Mesenchymal stem cell (in vitro differentiated cells and primary cell): ENCODE data around the gene KLHL29.

Experiments used
- DNase-seq: peaks from one replicate; pipeline ENCODE4 v3.0.0-alpha.2; 2013
- H2AFZ ChIP-seq: one replicate; pipeline ENCODE4 v1.6.1; 2013; ENCODE audit warnings: low read depth, mild to moderate bottlenecking, control low read depth, inconsistent platforms, low read length, moderate library complexity
- H2AK5ac ChIP-seq: 2 replicates; pipeline ENCODE4 v1.6.1; 2013; ENCODE audit warnings: low read length, moderate library complexity, mild to moderate bottlenecking, inconsistent platforms; ENCODE audit not compliant: severe bottlenecking
- H2BK120ac ChIP-seq: one replicate; pipeline ENCODE4 v1.6.1; 2013; ENCODE audit warnings: low read depth, mild to moderate bottlenecking, inconsistent platforms, low read length, moderate library complexity
- H2BK12ac ChIP-seq, 2 experiments: one replicate each; pipeline ENCODE4 v1.6.1; 2013; ENCODE audit warnings: inconsistent platforms in 2 of 2, low read length in 2 of 2, mild to moderate bottlenecking in 2 of 2, moderate library complexity in 2 of 2, control low read depth in 1 of 2
- H2BK15ac ChIP-seq: one replicate; pipeline ENCODE4 v1.6.1; 2013; ENCODE audit warnings: mild to moderate bottlenecking, low read depth, inconsistent platforms; ENCODE audit not compliant: poor library complexity, severe bottlenecking
- H2BK5ac ChIP-seq: 2 replicates; pipeline ENCODE4 v1.6.1; 2013; ENCODE audit warnings: low read depth, mild to moderate bottlenecking, low read length, control low read depth, inconsistent platforms; ENCODE audit not compliant: poor library complexity, severe bottlenecking
- H3K14ac ChIP-seq, 2 experiments: one replicate each; pipeline ENCODE4 v1.6.1; 2013; ENCODE audit warnings: inconsistent platforms in 2 of 2, low read length in 2 of 2, control low read depth in 1 of 2, mild to moderate bottlenecking in 1 of 2, moderate library complexity in 1 of 2
- H3K18ac ChIP-seq, 2 experiments: one replicate each; pipeline ENCODE4 v1.6.1; 2013; ENCODE audit warnings: inconsistent platforms in 2 of 2, low read length in 2 of 2, control low read depth in 1 of 2, low read depth in 1 of 2, mild to moderate bottlenecking in 1 of 2
- H3K23ac ChIP-seq, 2 experiments: one replicate each; pipeline ENCODE4 v1.6.1; 2013; ENCODE audit warnings: inconsistent platforms in 2 of 2, low read length in 2 of 2, mild to moderate bottlenecking in 2 of 2, moderate library complexity in 2 of 2, control low read depth in 1 of 2
- H3K27ac ChIP-seq: 2 replicates; pipeline ENCODE4 v1.5.1; 2013; ENCODE audit warnings: mild to moderate bottlenecking, moderate library complexity, low read length, control low read depth, inconsistent platforms; ENCODE audit not compliant: poor library complexity, severe bottlenecking
- H3K27me3 ChIP-seq, 2 experiments: 2 replicates each; pipeline versions ENCODE4 v1.6.1 to v1.7.0; 2013; ENCODE audit warnings: low read length in 2 of 2, mild to moderate bottlenecking in 2 of 2, moderate library complexity in 2 of 2, control low read depth in 1 of 2, inconsistent platforms in 1 of 2; ENCODE audit not compliant: control insufficient read depth in 1 of 2, insufficient read depth in 1 of 2
- H3K36me3 ChIP-seq, 2 experiments: 2 replicates each; pipeline versions ENCODE4 v1.6.1 to v1.7.0; 2013; ENCODE audit warnings: low read length in 2 of 2, control low read depth in 1 of 2, inconsistent platforms in 1 of 2, low read depth in 1 of 2, mild to moderate bottlenecking in 1 of 2; ENCODE audit not compliant: insufficient read depth in 2 of 2, control insufficient read depth in 1 of 2
- H3K4ac ChIP-seq, 2 experiments: one replicate each; pipeline ENCODE4 v1.6.1; 2013; ENCODE audit warnings: inconsistent platforms in 2 of 2, low read length in 2 of 2, mild to moderate bottlenecking in 2 of 2, moderate library complexity in 2 of 2, control low read depth in 1 of 2, low read depth in 1 of 2
- H3K4me1 ChIP-seq: 2 replicates; pipeline ENCODE4 v1.6.1; 2013; ENCODE audit warnings: low read depth, low read length, control low read depth; ENCODE audit not compliant: control insufficient read depth, insufficient read depth
- H3K4me2 ChIP-seq: 2 replicates; pipeline ENCODE4 v1.6.1; 2013; ENCODE audit warnings: low read length, mild to moderate bottlenecking, inconsistent platforms; ENCODE audit not compliant: poor library complexity, severe bottlenecking
- H3K4me3 ChIP-seq, 2 experiments: 2 replicates each; pipeline versions ENCODE4 v1.5.1 to v1.7.0; 2013; ENCODE audit warnings: low read length in 2 of 2, mild to moderate bottlenecking in 2 of 2, control low read depth in 1 of 2, low read depth in 1 of 2; ENCODE audit not compliant: insufficient read depth in 1 of 2
- H3K79me1 ChIP-seq: replicated peaks from 2 replicates; pipeline ENCODE4 v1.6.1; 2013; ENCODE audit warnings: mild to moderate bottlenecking, control low read depth, low read length, inconsistent platforms; ENCODE audit not compliant: poor library complexity, severe bottlenecking
- H3K9ac ChIP-seq: 2 replicates; pipeline ENCODE4 v1.7.0; 2013; ENCODE audit warnings: mild to moderate bottlenecking, low read length, moderate library complexity
- H3K9me3 ChIP-seq: 2 replicates; pipeline ENCODE4 v1.7.0; 2013; ENCODE audit warnings: mild to moderate bottlenecking, low read length; ENCODE audit not compliant: control insufficient read depth
- H4K8ac ChIP-seq: one replicate; pipeline ENCODE4 v1.6.1; 2013; ENCODE audit warnings: inconsistent platforms, mild to moderate bottlenecking, low read length, moderate library complexity
- H4K91ac ChIP-seq: one replicate; pipeline ENCODE4 v1.6.1; 2013; ENCODE audit warnings: mild to moderate bottlenecking, low read length, inconsistent platforms
- WGBS: methylation state at CpG from one replicate; pipeline ENCODE4 v1.1.7; 2013; ENCODE audit warnings: mixed read lengths; 5-methylcytosine and 5-hydroxymethylcytosine counted together

The KLHL29 gene

DNA sequence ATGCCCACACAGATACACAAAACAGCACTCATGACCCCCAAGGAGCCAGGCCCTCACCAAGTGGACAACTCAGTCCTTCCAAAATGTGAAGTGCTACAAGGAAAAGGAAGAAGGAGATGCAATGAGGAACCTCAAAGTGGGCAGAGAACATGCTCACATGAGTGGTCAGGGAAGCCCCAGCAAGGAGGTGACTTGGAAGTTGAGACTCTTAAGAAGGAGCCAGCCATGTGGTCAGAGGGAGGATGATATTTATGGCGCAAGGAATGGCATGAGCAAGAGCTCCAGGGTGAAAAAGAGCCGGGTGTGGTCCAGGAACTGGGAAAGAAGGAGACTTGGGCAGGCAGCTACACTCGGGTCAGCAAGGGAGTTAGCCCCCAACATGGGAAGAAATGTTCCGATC, 30.0 kb upstream of the KLHL29 start:
- no peaks in the 10 kb centered on the region for H3K36me3 ChIP-seq
- no peak overlapping the region for H3K23ac ChIP-seq
- no peak overlapping the region for H3K4me3 ChIP-seq
- peaks cover 19% of the 10 kb centered on the region for H3K4me1 ChIP-seq
- no peak overlapping the region for H2BK120ac ChIP-seq
- H3K9ac ChIP-seq = no peak overlapping the region
- no peak overlapping the region for H2AK5ac ChIP-seq
- no peaks in the 10 kb centered on the region for H3K27me3 ChIP-seq
- 83% methylated on average over 4 of the region's 4 CpGs for WGBS
- no peak overlapping the region for H3K4me2 ChIP-seq
- no peak overlapping the region for H4K8ac ChIP-seq
- H2AFZ ChIP-seq = no peak overlapping the region
- no peak overlapping the region for H2BK5ac ChIP-seq
- H3K9me3 ChIP-seq = no peaks in the 10 kb centered on the region
- no peak overlapping the region for H2BK12ac ChIP-seq
- H3K27ac ChIP-seq = no peak overlapping the region
- H3K14ac ChIP-seq = no peak overlapping the region
- no peak for DNase-seq
- no peak overlapping the region for H3K4ac ChIP-seq
- H3K18ac ChIP-seq = no peak overlapping the region
- no peak overlapping the region for H4K91ac ChIP-seq
- H2BK15ac ChIP-seq = no peak overlapping the region
- no peaks in the 10 kb centered on the region for H3K79me1 ChIP-seq

DNA sequence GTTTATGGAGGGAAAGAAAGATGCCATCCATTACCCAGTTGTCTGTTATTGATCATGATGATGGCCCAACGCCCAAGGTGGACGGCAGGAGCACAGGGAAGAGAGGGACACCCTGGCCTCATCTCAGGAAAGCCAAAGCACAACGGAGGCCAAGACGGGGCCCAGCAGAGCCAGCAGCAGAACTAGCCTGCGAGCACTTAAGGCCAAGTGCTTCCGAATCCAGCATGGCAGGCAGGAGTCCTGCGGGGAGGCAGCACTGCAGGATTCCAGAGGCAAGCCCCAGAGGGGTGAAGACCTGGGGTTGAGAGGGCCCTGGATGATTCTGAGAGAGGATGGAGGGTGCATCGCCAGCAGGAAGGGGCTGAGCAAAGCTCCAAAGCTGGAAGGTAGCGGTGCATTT, 28.3 kb upstream of the KLHL29 start:
- Histone ChIP-seq H4K91ac (peak overlapping the region; percentile 36), H3K4ac (no peak overlapping the region), H2AFZ (no peak overlapping the region), H4K8ac (no peak overlapping the region), H3K27ac (no peak overlapping the region), H3K36me3 (no peaks in the 10 kb centered on the region), H2BK120ac (no peak overlapping the region), H3K4me1 (peaks cover 5% of the 10 kb centered on the region), H3K23ac (no peak overlapping the region), H2BK15ac (no peak overlapping the region), H2AK5ac (no peak overlapping the region), H2BK12ac (no peak overlapping the region), H2BK5ac (no peak overlapping the region), H3K18ac (no peak overlapping the region), H3K79me1 (no peaks in the 10 kb centered on the region), H3K27me3 (no peaks in the 10 kb centered on the region), H3K4me2 (no peak overlapping the region), H3K4me3 (no peak overlapping the region), H3K14ac (peak overlapping the region in 1 of 2 experiments; percentile 57), H3K9me3 (no peaks in the 10 kb centered on the region), H3K9ac (no peak overlapping the region)
- DNase-seq = no peak
- WGBS = 93% methylated on average over 9 of the region's 9 CpGs

DNA sequence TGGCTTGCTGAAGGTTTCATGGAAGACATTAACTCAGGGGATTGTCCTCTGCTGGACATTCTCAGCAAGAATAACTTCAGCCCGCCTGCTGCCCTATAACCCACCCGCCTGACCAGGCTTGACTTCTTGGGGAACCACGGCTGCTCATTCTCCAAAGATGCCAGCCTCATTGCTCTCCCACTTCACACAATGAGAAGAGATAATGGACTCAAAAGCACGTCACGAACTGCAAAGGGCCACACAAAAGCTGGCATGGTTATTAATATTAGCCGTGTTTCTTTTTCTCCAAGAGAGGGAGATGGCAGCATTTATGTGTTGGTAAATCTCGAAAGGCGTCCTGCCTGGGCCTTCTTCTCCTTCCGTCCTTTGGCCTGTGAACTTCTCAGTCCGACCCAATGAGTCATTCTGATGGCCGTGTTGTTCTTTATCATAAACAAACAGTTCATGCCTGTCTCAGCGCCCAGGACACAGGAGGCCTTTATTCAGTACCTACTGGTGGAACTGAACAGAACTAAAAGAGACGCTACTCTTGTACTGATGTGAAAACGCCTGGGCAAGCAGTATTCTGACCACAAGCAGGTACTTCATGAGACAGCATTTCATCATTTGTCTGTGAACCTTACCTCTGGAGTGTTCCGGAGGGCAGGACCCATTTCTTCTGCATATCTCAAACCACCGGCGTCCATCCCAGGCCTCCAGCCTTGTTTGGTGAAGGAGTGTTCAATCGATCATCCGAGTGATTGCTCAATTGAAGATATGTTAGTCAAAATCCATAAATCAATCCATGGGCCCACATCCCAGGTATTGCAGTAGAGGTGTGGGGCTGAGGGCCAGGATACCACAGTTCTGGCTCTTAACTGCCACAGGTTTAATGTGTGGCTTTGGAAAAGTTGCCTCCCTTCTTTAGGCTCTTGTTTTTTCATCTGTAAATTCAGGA, 25.1 kb upstream of the KLHL29 start:
- H3K4ac ChIP-seq = no peak overlapping the region
- peaks cover 2% of the 10 kb centered on the region for H3K4me1 ChIP-seq
- no peaks in the 10 kb centered on the region for H3K9me3 ChIP-seq
- no peak overlapping the region for H2BK120ac ChIP-seq
- peaks cover 3% of the 10 kb centered on the region in 2 experiments for H3K27me3 ChIP-seq
- H2AK5ac ChIP-seq = no peak overlapping the region
- no peak overlapping the region for H3K4me2 ChIP-seq
- H3K14ac ChIP-seq = peak overlapping the region in 1 of 2 experiments; percentile 11
- no peak overlapping the region for H3K23ac ChIP-seq
- no peak overlapping the region for H2AFZ ChIP-seq
- H2BK12ac ChIP-seq = no peak overlapping the region
- 77% methylated on average over 19 of the region's 19 CpGs for WGBS
- no peak overlapping the region for H2BK5ac ChIP-seq
- no peaks in the 10 kb centered on the region for H3K36me3 ChIP-seq
- no peak overlapping the region for H4K91ac ChIP-seq
- no peak overlapping the region for H3K4me3 ChIP-seq
- H3K27ac ChIP-seq = no peak overlapping the region
- no peak overlapping the region for H2BK15ac ChIP-seq
- no peak overlapping the region for H3K9ac ChIP-seq
- DNase-seq = peak; percentile 61
- no peak overlapping the region for H3K18ac ChIP-seq
- H3K79me1 ChIP-seq = no peaks in the 10 kb centered on the region
- H4K8ac ChIP-seq = no peak overlapping the region

DNA sequence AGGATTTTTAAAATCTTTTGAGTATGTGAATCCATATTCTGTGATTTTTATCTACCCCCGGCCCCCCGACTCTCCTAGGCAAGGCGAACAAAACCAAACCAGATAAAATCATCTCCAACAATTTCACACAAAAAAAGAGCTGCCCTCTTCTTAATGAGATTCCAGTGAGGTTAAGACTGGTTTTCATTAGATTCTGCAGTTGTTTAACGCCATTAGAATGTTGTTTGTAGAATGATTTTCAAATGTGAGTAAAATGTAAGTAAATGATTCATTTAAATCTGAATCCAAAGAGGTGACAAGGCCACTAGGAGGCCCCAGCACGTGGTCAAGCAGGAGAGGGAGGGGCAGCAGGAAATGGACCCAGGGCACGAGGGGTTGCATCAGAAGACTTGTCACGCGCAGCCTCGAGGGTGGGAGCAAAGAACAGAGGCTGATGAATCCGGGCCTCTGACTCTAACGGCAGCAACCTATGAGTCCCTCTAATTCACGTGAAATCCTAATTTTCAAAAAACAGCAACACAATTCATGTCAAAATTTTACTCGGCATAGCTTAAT, 24.3 kb upstream of the KLHL29 start:
- H2AFZ ChIP-seq = no peak overlapping the region
- no peak overlapping the region for H3K27ac ChIP-seq
- no peak overlapping the region for H3K9ac ChIP-seq
- no peaks in the 10 kb centered on the region for H3K36me3 ChIP-seq
- no peak overlapping the region for H2BK120ac ChIP-seq
- no peak overlapping the region for H3K14ac ChIP-seq
- no peak overlapping the region for H3K23ac ChIP-seq
- no peak overlapping the region for H3K4me2 ChIP-seq
- H3K4me1 ChIP-seq = peaks cover 2% of the 10 kb centered on the region
- peaks cover 3% of the 10 kb centered on the region in 2 experiments for H3K27me3 ChIP-seq
- no peaks in the 10 kb centered on the region for H3K79me1 ChIP-seq
- no peak overlapping the region for H2BK5ac ChIP-seq
- H2AK5ac ChIP-seq = no peak overlapping the region
- H3K18ac ChIP-seq = no peak overlapping the region
- H2BK12ac ChIP-seq = no peak overlapping the region
- no peaks in the 10 kb centered on the region for H3K9me3 ChIP-seq
- WGBS = 72% methylated on average over 10 of the region's 13 CpGs
- H3K4ac ChIP-seq = no peak overlapping the region
- H4K8ac ChIP-seq = no peak overlapping the region
- H2BK15ac ChIP-seq = no peak overlapping the region
- peak; percentile 6 for DNase-seq
- no peak overlapping the region for H3K4me3 ChIP-seq
- no peak overlapping the region for H4K91ac ChIP-seq
